ENCODE results near the gene CYTH1. TPM values are rescaled to one million over a fixed set of nuclear protein-coding genes. Genes with fewer than 3 reads are reported as not detected.

CYTH1 gene
- total and polyA plus RNA-seq, 2 donors (not counting 1 experiment from before 2014, with no cell fraction given), result 255 to 353 TPM

- no peak overlapping the region for H3K27ac ChIP-seq (ENCODE audit: low read length in 2 of 2)
- peaks cover 53% of the 10 kb centered on the region for H3K4me1 Mint-ChIP-seq
- POLR2A ChIA-PET, result no interaction called here
- no peak overlapping the region for H3K4me3 Mint-ChIP-seq
- WGBS (ENCODE audit: insufficient coverage), result 75% methylated on average over 1 of the region's 8 CpGs
- no peak overlapping the region for H3K4me2 ChIP-seq (replicated peaks; ENCODE audit: low read depth, low read length, poor library complexity, severe bottlenecking)
- H3K4me3 ChIP-seq (ENCODE audit: control extremely low read depth in 1 of 5, extremely low read depth in 1 of 5, insufficient read depth in 1 of 5, low read depth in 2 of 5, low read length in 4 of 5), result no peak overlapping the region
- H2AFZ ChIP-seq (ENCODE audit: insufficient read depth, low read depth, low read length, poor library complexity, severe bottlenecking), result no peak overlapping the region
- ATAC-seq (ENCODE audit: low read depth) (no peak), DNase-seq (no peak)
- intact Hi-C loops (cut with micrococcal nuclease), result no loop called here
- peaks cover 72% of the 10 kb centered on the region for H4K20me1 ChIP-seq (ENCODE audit: control insufficient read depth, insufficient read depth, low read length, poor library complexity, severe bottlenecking)
- peaks cover 58% of the 10 kb centered on the region for H3K79me2 ChIP-seq (ENCODE audit: control insufficient read depth, insufficient read depth, low read length)
- no peaks in the 10 kb centered on the region for H3K27me3 Mint-ChIP-seq
- no peaks in the 10 kb centered on the region for H3K9me3 Mint-ChIP-seq (ENCODE audit: insufficient read depth)
- peaks cover 33 to 39% of the 10 kb centered on the region in 2 donors for H3K4me1 ChIP-seq (ENCODE audit: control insufficient read depth in 2 of 2, insufficient read depth in 2 of 2, low read length in 2 of 2)
- CTCF ChIA-PET, result interaction anchor here (0.6 to 1.4 kb wide), 2 partner anchors 15 to 50 kb away, joined by 3 read pairs; no protein-coding TSS in a partner anchor
- peaks cover 9 to 93% of the 10 kb centered on the region in 2 experiments for H3K36me3 ChIP-seq (replicated peaks in 1 of 2; ENCODE audit: control extremely low read depth in 1 of 2, control insufficient read depth in 1 of 2, extremely low read depth in 1 of 2, insufficient read depth in 2 of 2, low read length in 1 of 2)
- TF ChIP-seq EZH2 (IDR thresholded peaks at IDR 0.05; ENCODE audit: borderline replicate concordance, insufficient read depth, low read depth, low read length, poor library complexity, severe bottlenecking) (no peak), CTCF (IDR thresholded peaks at IDR 0.05) (no peak)
- no peaks in the 10 kb centered on the region for H3K27me3 ChIP-seq (replicated peaks in 1 of 4; ENCODE audit: control extremely low read depth in 1 of 4, control insufficient read depth in 3 of 4, insufficient read depth in 4 of 4, low read length in 3 of 4)
- H3K27ac Mint-ChIP-seq, result no peak overlapping the region
- H3K9me3 ChIP-seq (ENCODE audit: control extremely low read depth in 1 of 3, control insufficient read depth in 2 of 3, insufficient read depth in 1 of 3, low read length in 2 of 3), result no peaks in the 10 kb centered on the region
- no peak overlapping the region for H3K9ac ChIP-seq (ENCODE audit: low read length)
Observed at GRCh38 chr17:78693346-78694083, 88.6 kb downstream of the CYTH1 start.

GRCh38 chr17:78692460-78693010, 89.5 kb downstream of the CYTH1 start:
- Histone ChIP-seq H3K79me2 (ENCODE audit: control insufficient read depth, insufficient read depth, low read length) (peaks cover 50% of the 10 kb centered on the region), H2AFZ (ENCODE audit: insufficient read depth, low read depth, low read length, poor library complexity, severe bottlenecking) (no peak overlapping the region), H3K4me2 (replicated peaks; ENCODE audit: low read depth, low read length, poor library complexity, severe bottlenecking) (no peak overlapping the region), H4K20me1 (ENCODE audit: control insufficient read depth, insufficient read depth, low read length, poor library complexity, severe bottlenecking) (peaks cover 72% of the 10 kb centered on the region), H3K4me3 (ENCODE audit: control extremely low read depth in 1 of 5, extremely low read depth in 1 of 5, insufficient read depth in 1 of 5, low read depth in 2 of 5, low read length in 4 of 5) (no peak overlapping the region), H3K9ac (ENCODE audit: low read length) (no peak overlapping the region), H3K9me3 (ENCODE audit: control extremely low read depth in 1 of 3, control insufficient read depth in 2 of 3, insufficient read depth in 1 of 3, low read length in 2 of 3) (no peaks in the 10 kb centered on the region), H3K27me3 (replicated peaks in 1 of 4; ENCODE audit: control extremely low read depth in 1 of 4, control insufficient read depth in 3 of 4, insufficient read depth in 4 of 4, low read length in 3 of 4) (no peaks in the 10 kb centered on the region), H3K4me1 (ENCODE audit: control insufficient read depth in 2 of 2, insufficient read depth in 2 of 2, low read length in 2 of 2) (peaks cover 30 to 33% of the 10 kb centered on the region in 2 donors), H3K36me3 (replicated peaks in 1 of 2; ENCODE audit: control extremely low read depth in 1 of 2, control insufficient read depth in 1 of 2, extremely low read depth in 1 of 2, insufficient read depth in 2 of 2, low read length in 1 of 2) (peaks cover 12 to 93% of the 10 kb centered on the region in 2 experiments), H3K27ac (ENCODE audit: low read length in 2 of 2) (no peak overlapping the region)
- WGBS (ENCODE audit: insufficient coverage), result 92% methylated on average over 13 of the region's 15 CpGs
- ChIA-PET POLR2A (no interaction called here), CTCF (interaction anchor here (1.4 kb wide), 1 partner anchor 16 kb away, joined by 3 read pairs; no protein-coding TSS in a partner anchor)
- no peak for TF ChIP-seq EZH2 (IDR thresholded peaks at IDR 0.05; ENCODE audit: borderline replicate concordance, insufficient read depth, low read depth, low read length, poor library complexity, severe bottlenecking)
- no peak for TF ChIP-seq CTCF (IDR thresholded peaks at IDR 0.05)
- DNase-seq (no peak), ATAC-seq (ENCODE audit: low read depth) (no peak)
- no peaks in the 10 kb centered on the region for H3K9me3 Mint-ChIP-seq (ENCODE audit: insufficient read depth)
- peaks cover 43% of the 10 kb centered on the region for H3K4me1 Mint-ChIP-seq
- intact Hi-C loops (cut with micrococcal nuclease), result no loop called here
- H3K27ac Mint-ChIP-seq, result no peak overlapping the region
- H3K27me3 Mint-ChIP-seq, result no peaks in the 10 kb centered on the region
- no peak overlapping the region for H3K4me3 Mint-ChIP-seq

All from B cell (primary cell).